K562 (cell line): ENCODE results near the gene AGAP6. TPM values are rescaled to one million over a fixed set of nuclear protein-coding genes. Genes with fewer than 3 reads are reported as not detected.

Experiments used
- ATF6 ChIP-seq: sonication (generic); formaldehyde crosslinking; IDR thresholded peaks from 2 replicates; pipeline ENCODE4 v1.4.0; 2020; ENCODE audit warnings: mild to moderate bottlenecking, missing genetic modification reagents
- CHD2 ChIP-seq: IDR thresholded peaks from 2 replicates; pipeline ENCODE4 v1.6.1; 2011; ENCODE audit warnings: low read depth, low read length
- CREB3L1 ChIP-seq: fragments of 450-650 bp; IDR thresholded peaks from 2 replicates; pipeline ENCODE4 v1.6.1; 2014; ENCODE audit warnings: low read depth, mild to moderate bottlenecking, moderate library complexity, borderline replicate concordance
- CREM ChIP-seq: IDR thresholded peaks from 2 replicates; pipeline ENCODE4 v1.6.1; 2014; ENCODE audit warnings: antibody characterized with exemption, low read depth
- ELF2 ChIP-seq: fragments of 250-450 bp; sonication (Bioruptor Pico); IDR thresholded peaks from 2 replicates; pipeline ENCODE4 v1.5.0; 2021; ENCODE audit warnings: mild to moderate bottlenecking
- ELF4 ChIP-seq: fragments of 450-650 bp; formaldehyde crosslinking; IDR thresholded peaks from 2 replicates; pipeline ENCODE4 v1.4.0; 2022; ENCODE audit warnings: missing genetic modification characterization
- ETV5 ChIP-seq: sonication (generic); formaldehyde crosslinking; IDR thresholded peaks from 2 replicates; pipeline ENCODE4 v1.4.0; 2020; ENCODE audit warnings: low read depth, mild to moderate bottlenecking, missing genetic modification reagents
- GMEB1 ChIP-seq: fragments of 250-450 bp; sonication (Bioruptor Pico); IDR thresholded peaks from 2 replicates; pipeline ENCODE4 v1.4.0; 2020; ENCODE audit warnings: mild to moderate bottlenecking
- HDAC1 ChIP-seq, 2 experiments: fragments of 450-650 bp; IDR thresholded peaks; 2 replicates each; pipeline ENCODE4 v1.6.1; 2016 to 2017; ENCODE audit warnings: inconsistent platforms in 1 of 2, mild to moderate bottlenecking in 1 of 2, moderate library complexity in 1 of 2
- MAZ ChIP-seq, 2 experiments: fragments of 450-650 bp in 1 of 2; sonication (generic) in 1 of 2; formaldehyde crosslinking; IDR thresholded peaks in 1 of 2; conservative IDR thresholded peaks in 1 of 2; 2 replicates each; pipeline versions ENCODE4 v1.4.0 to v1.5.0; 2020; ENCODE audit warnings: mild to moderate bottlenecking in 1 of 2, missing genetic modification reagents in 1 of 2
- MXI1 ChIP-seq: IDR thresholded peaks from 2 replicates; pipeline ENCODE4 v1.6.1; 2011; ENCODE audit warnings: low read depth, mild to moderate bottlenecking, improper control_type of control experiment, low read length
- MYC ChIP-seq, 2 experiments: fragments of 250-450 bp in 1 of 2; sonication (Bioruptor Pico) in 1 of 2; IDR thresholded peaks; 2 replicates each; pipeline versions ENCODE4 v1.5.1 to v1.6.1; 2012 to 2021; ENCODE audit warnings: low read depth in 2 of 2, borderline replicate concordance in 1 of 2, improper control_type of control experiment in 1 of 2, low read length in 1 of 2, mild to moderate bottlenecking in 1 of 2, moderate library complexity in 1 of 2
- POLR2B ChIP-seq: fragments of 450-650 bp; IDR thresholded peaks from 2 replicates; pipeline ENCODE4 v1.6.1; 2018; ENCODE audit warnings: low read depth; ENCODE audit not compliant: partially characterized antibody
- RBFOX2 ChIP-seq: fragments of 200-400 bp; formaldehyde crosslinking; IDR thresholded peaks from 2 replicates; pipeline ENCODE4 v1.6.1; 2017; ENCODE audit warnings: low read depth, mild to moderate bottlenecking, low read length, moderate library complexity
- RFX1 ChIP-seq: fragments of 450-650 bp; IDR thresholded peaks from 2 replicates; pipeline ENCODE4 v1.6.1; 2016; ENCODE audit warnings: mild to moderate bottlenecking, moderate library complexity
- SIN3A ChIP-seq, 2 experiments: fragments of 150-350 bp in 1 of 2; IDR thresholded peaks; 2 replicates each; pipeline ENCODE4 v1.6.1; 2011 to 2016; ENCODE audit warnings: borderline replicate concordance in 2 of 2, low read depth in 2 of 2, low read length in 2 of 2, mild to moderate bottlenecking in 2 of 2, moderate library complexity in 2 of 2; ENCODE audit not compliant: control insufficient read depth in 1 of 2
- SUPT5H ChIP-seq: fragments of 450-650 bp; IDR thresholded peaks from 2 replicates; pipeline ENCODE4 v1.6.1; 2016
- ZBTB12 ChIP-seq: fragments of 250-450 bp; sonication (Bioruptor Pico); IDR thresholded peaks from 2 replicates; pipeline ENCODE4 v1.4.0; 2020
- ZNF431 ChIP-seq: sonication (generic); formaldehyde crosslinking; IDR thresholded peaks from 2 replicates; pipeline ENCODE4 v1.8.0; 2022; ENCODE audit warnings: mild to moderate bottlenecking, missing genetic modification reagents
- ZNF583 ChIP-seq: fragments of 250-450 bp; sonication (Bioruptor Pico); IDR thresholded peaks from 2 replicates; pipeline ENCODE4 v1.4.0; 2020
- polyA plus RNA-seq, 8 experiments: library from polyadenylated mRNA; depleted of rRNA in 4 of 8; stranded (reverse) in 5 of 8; unstranded in 3 of 8; fragments of >200 nt; fragmentation: Nextera tagmentation in 2 of 8; fragmentation: Illumina TruSeq in 1 of 8; extraction: Ambion mirVana in 2 of 8; extraction: Trizol in 1 of 8; gene quantifications; 2 replicates each; pipeline versions ENCODE4 v1.2.1 to v1.2.3, GENCODE V29; 2011 to 2014; ENCODE audit warnings: inconsistent platforms in 1 of 8, missing spikeins in 1 of 8
- total RNA-seq, 7 experiments: library from RNA; depleted of rRNA in 6 of 7; stranded (reverse); fragments of >200 nt in 6 of 7; fragmentation: Illumina TruSeq in 2 of 7; extraction: Trizol in 2 of 7; gene quantifications; 2 replicates each; pipeline versions ENCODE4 v1.2.1 to v1.2.3, GENCODE V29; 2011 to 2021; ENCODE audit warnings: low replicate concordance in 1 of 7

Gene AGAP6
- total and polyA plus RNA-seq, 9 of the 15 experiments (the other 6 are each of a cell fraction or from before 2014, with no cell fraction given) = 1.0 to 46.8 (median 18.3) TPM

- peak; percentile 82 for TF ChIP-seq ELF4 (CRISPR knock-in tag)
- TF ChIP-seq MYC (IDR thresholded peaks at IDR 0.05; ENCODE audit: low read depth, low read length) = peak; percentile 85
- peak; percentile 62 for TF ChIP-seq MYC (CRISPR knock-in tag; IDR thresholded peaks at IDR 0.05; ENCODE audit: borderline replicate concordance, low read depth)
- peak; percentile 65 for TF ChIP-seq POLR2B
- peak; percentile 86 for TF ChIP-seq SUPT5H
- TF ChIP-seq SIN3A (IDR thresholded peaks at IDR 0.05; ENCODE audit: borderline replicate concordance in 2 of 2, control insufficient read depth in 1 of 2, low read depth in 2 of 2, low read length in 2 of 2) = peak; percentile 62 to 84; a peak in 2 of 4 replicates
- TF ChIP-seq CHD2 = peak; percentile 11; the same call in 1 of the 2 replicates
- peak; percentile 85; the same call in 1 of the 2 replicates for TF ChIP-seq ATF6
- TF ChIP-seq ETV5 = peak; percentile 67
- TF ChIP-seq ZNF583 (CRISPR knock-in tag) = 0 out of 2 replicates have a peak, but pooled peaks have one; percentile 43
- peak in 1 of 2 experiments; percentile 90; a peak in 3 of 4 replicates for TF ChIP-seq HDAC1 (IDR thresholded peaks at IDR 0.05)
- 0 out of 2 replicates have a peak, but pooled peaks have one; percentile 38 for TF ChIP-seq ELF2 (CRISPR knock-in tag)
- peak; percentile 19; the same call in 1 of the 2 replicates for TF ChIP-seq CREB3L1
- TF ChIP-seq RFX1 = peak; percentile 41; the same call in 1 of the 2 replicates
- 0 out of 2 replicates have a peak, but pooled peaks have one; percentile 30 for TF ChIP-seq ZNF431 (CRISPR knock-in tag)
- 0 out of 4 replicates have a peak, but pooled peaks of 1 of the 2 experiments have one; percentile 20 for TF ChIP-seq MAZ (CRISPR knock-in tag; conservative IDR thresholded peaks at IDR 0.05 in 1 of 2, IDR thresholded peaks at IDR 0.05 in 1 of 2)
- TF ChIP-seq RBFOX2 = peak; percentile 89
- TF ChIP-seq GMEB1 (CRISPR knock-in tag) = peak; percentile 29; the same call in 1 of the 2 replicates
- TF ChIP-seq CREM = peak; percentile 74; the same call in 1 of the 2 replicates
- peak; percentile 67; the same call in 1 of the 2 replicates for TF ChIP-seq MXI1
- TF ChIP-seq ZBTB12 = 0 out of 2 replicates have a peak, but pooled peaks have one; percentile 21
Measured at GRCh38 chr10:49941447-49942338, 46.5 kb upstream of the AGAP6 start, which contains the start of the genes PARG and TIMM23B (continued).
